GM23338 (cell line): ENCODE results near the gene KRT2. TPM values are rescaled to one million over a fixed set of nuclear protein-coding genes. Genes with fewer than 3 reads are reported as not detected.

Experiments used
- ATAC-seq: fragments of 200-7000 bp; cut with Tn5 transposase; 3 replicates; pipeline ENCODE4 v1.9.1; 2020
- DNase-seq: peaks from one replicate; pipeline ENCODE4 v3.0.0-alpha.2; 2015; ENCODE audit warnings: low spot score
- H2AFZ ChIP-seq: fragments of 200-600 bp; sonication (generic); 2 replicates; pipeline ENCODE4 v1.8.0; 2016; ENCODE audit warnings: antibody characterized with exemption, mild to moderate bottlenecking, moderate library complexity
- H3F3A ChIP-seq: fragments of 200-600 bp; sonication (generic); replicated peaks from 2 replicates; pipeline ENCODE4 v1.8.0; 2017; ENCODE audit warnings: antibody characterized with exemption, mixed run types, low read depth
- H3K27ac ChIP-seq: fragments of 200-600 bp; sonication (generic); 2 replicates; pipeline ENCODE4 v1.6.1; 2016; ENCODE audit warnings: low read depth
- H3K27me3 ChIP-seq: fragments of 200-600 bp; sonication (generic); 2 replicates; pipeline ENCODE4 v1.8.0; 2016; ENCODE audit warnings: mild to moderate bottlenecking, mixed run types, moderate library complexity; ENCODE audit not compliant: insufficient read depth
- H3K36me3 ChIP-seq: fragments of 200-600 bp; sonication (generic); 2 replicates; pipeline ENCODE4 v1.8.0; 2016; ENCODE audit warnings: mild to moderate bottlenecking; ENCODE audit not compliant: insufficient read depth
- H3K4me1 ChIP-seq: fragments of 200-600 bp; sonication (generic); 2 replicates; pipeline ENCODE4 v1.8.0; 2016; ENCODE audit warnings: mild to moderate bottlenecking, moderate library complexity; ENCODE audit not compliant: insufficient read depth
- H3K4me2 ChIP-seq: fragments of 200-600 bp; sonication (generic); 2 replicates; pipeline ENCODE4 v1.7.1; 2017; ENCODE audit warnings: mixed run types
- H3K4me3 ChIP-seq: fragments of 200-600 bp; sonication (generic); 2 replicates; pipeline ENCODE4 v1.6.1; 2016; ENCODE audit warnings: mixed run types
- H3K79me2 ChIP-seq: fragments of 200-600 bp; sonication (generic); replicated peaks from 2 replicates; pipeline ENCODE4 v1.8.0; 2017; ENCODE audit warnings: mild to moderate bottlenecking; ENCODE audit not compliant: insufficient read depth
- H3K9me2 ChIP-seq: fragments of 200-600 bp; sonication (generic); 2 replicates; pipeline ENCODE4 v1.8.0; 2017; ENCODE audit not compliant: insufficient read depth
- H4K20me1 ChIP-seq: fragments of 200-600 bp; sonication (generic); replicated peaks from 2 replicates; pipeline ENCODE4 v1.8.0; 2017; ENCODE audit warnings: mild to moderate bottlenecking; ENCODE audit not compliant: insufficient read depth
- H3K27ac Mint-ChIP-seq: 2 replicates; pipeline ENCODE4 v1.8.0; 2020; ENCODE audit warnings: inconsistent platforms, mild to moderate bottlenecking, moderate library complexity, mixed read lengths
- H3K27me3 Mint-ChIP-seq: 3 replicates; pipeline ENCODE4 v1.8.0; 2022; ENCODE audit warnings: low read depth, mild to moderate bottlenecking, moderate library complexity, mixed read lengths, inconsistent platforms; ENCODE audit not compliant: insufficient read depth, poor library complexity
- H3K36me3 Mint-ChIP-seq: 3 replicates; pipeline ENCODE4 v1.8.0; 2021; ENCODE audit warnings: low read depth, mild to moderate bottlenecking, inconsistent platforms, moderate library complexity, mixed read lengths
- H3K4me1 Mint-ChIP-seq: 3 replicates; pipeline ENCODE4 v1.8.0; 2020; ENCODE audit warnings: mild to moderate bottlenecking, inconsistent platforms, mixed read lengths
- H3K4me3 Mint-ChIP-seq: 3 replicates; pipeline ENCODE4 v1.8.0; 2021; ENCODE audit warnings: moderate library complexity, mild to moderate bottlenecking, inconsistent platforms, mixed read lengths
- H3K9me3 Mint-ChIP-seq: 3 replicates; pipeline ENCODE4 v1.8.0; 2020; ENCODE audit warnings: moderate library complexity, mild to moderate bottlenecking, inconsistent platforms, mixed read lengths
- CREB1 ChIP-seq: fragments of 250-450 bp; sonication (Bioruptor Pico); IDR thresholded peaks from 2 replicates; pipeline ENCODE4 v1.5.0; 2020; ENCODE audit warnings: low read depth, mild to moderate bottlenecking, moderate library complexity
- CTCF ChIP-seq, 2 experiments: fragments of 200-600 bp in 1 of 2; sonication (generic) in 1 of 2; conservative IDR thresholded peaks; 2 replicates each; pipeline versions ENCODE4 v1.5.1 to v1.6.1; 2016 to 2017; ENCODE audit warnings: antibody characterized with exemption in 2 of 2, low read depth in 2 of 2, mild to moderate bottlenecking in 2 of 2, moderate library complexity in 1 of 2
- ETS1 ChIP-seq: IDR thresholded peaks from 2 replicates; pipeline ENCODE4 v1.6.1; 2016; ENCODE audit warnings: antibody characterized with exemption
- EZH2 ChIP-seq: fragments of 200-600 bp; sonication (generic); IDR thresholded peaks from one replicate; pipeline ENCODE4 v1.8.0; 2017; ENCODE audit warnings: antibody characterized with exemption, mild to moderate bottlenecking, low read depth; ENCODE audit not compliant: unreplicated experiment
- EZH2phosphoT487 ChIP-seq: fragments of 200-600 bp; sonication (generic); IDR thresholded peaks from one replicate; pipeline ENCODE4 v1.8.1; 2018; ENCODE audit warnings: antibody characterized with exemption; ENCODE audit not compliant: unreplicated experiment
- JUNB ChIP-seq: IDR thresholded peaks from one replicate; pipeline ENCODE4 v1.6.1; 2016; ENCODE audit warnings: antibody characterized with exemption; ENCODE audit not compliant: unreplicated experiment
- NANOG ChIP-seq: IDR thresholded peaks from 2 replicates; pipeline ENCODE4 v1.6.1; 2016; ENCODE audit warnings: antibody characterized with exemption, borderline replicate concordance
- STAT1 ChIP-seq: IDR thresholded peaks from one replicate; pipeline ENCODE4 v1.6.1; 2016; ENCODE audit warnings: antibody characterized with exemption; ENCODE audit not compliant: unreplicated experiment
- ZNF331 ChIP-seq: fragments of 250-450 bp; sonication (Bioruptor Pico); IDR thresholded peaks from 2 replicates; pipeline ENCODE4 v1.5.0; 2020; ENCODE audit warnings: low read depth, mild to moderate bottlenecking, moderate library complexity
- ZNF462 ChIP-seq: fragments of 250-450 bp; sonication (Bioruptor Pico); IDR thresholded peaks from 2 replicates; pipeline ENCODE4 v1.5.0; 2020; ENCODE audit warnings: mild to moderate bottlenecking, moderate library complexity
- polyA plus RNA-seq: library from polyadenylated mRNA; unstranded; fragments of >200 nt; fragmentation: Nextera tagmentation; extraction: Ambion mirVana; gene quantifications from 2 replicates; pipeline ENCODE4 v1.2.1, GENCODE V29; 2016
- total RNA-seq: library from RNA; depleted of rRNA; stranded (reverse); fragments of >200 nt; shearing (Covaris generic); gene quantifications from 2 replicates; pipeline ENCODE4 v1.2.3, GENCODE V29; 2014

KRT2 gene
- total and polyA plus RNA-seq, 2 experiments from 2014 or later, result not detected

- H3K4me2 ChIP-seq, result no peak overlapping the region
- H3K4me1 Mint-ChIP-seq, result no peaks in the 10 kb centered on the region
- no peaks in the 10 kb centered on the region for H3K36me3 ChIP-seq
- no peak overlapping the region for H3K27ac Mint-ChIP-seq
- peaks cover 19% of the 10 kb centered on the region for H3K27me3 ChIP-seq
- ATAC-seq (no peak), DNase-seq (no peak)
- no peak for TF ChIP-seq ZNF331
- TF ChIP-seq NANOG, result no peak
- no peak for TF ChIP-seq ETS1
- no peak for TF ChIP-seq EZH2
- no peak overlapping the region for H2AFZ ChIP-seq
- no peak overlapping the region for H3K27ac ChIP-seq
- no peaks in the 10 kb centered on the region for H3F3A ChIP-seq
- H3K9me2 ChIP-seq, result 0 out of 2 replicates have a peak, but pooled peaks cover 5% of the 10 kb centered on the region
- H3K79me2 ChIP-seq, result no peaks in the 10 kb centered on the region
- H3K27me3 Mint-ChIP-seq, result peaks cover 6% of the 10 kb centered on the region
- H3K9me3 Mint-ChIP-seq, result no peaks in the 10 kb centered on the region; the same call in 2 of the 3 replicates
- no peaks in the 10 kb centered on the region for H3K4me1 ChIP-seq
- no peaks in the 10 kb centered on the region for H4K20me1 ChIP-seq
- no peak overlapping the region for H3K4me3 Mint-ChIP-seq
- no peaks in the 10 kb centered on the region for H3K36me3 Mint-ChIP-seq
- no peak overlapping the region for H3K4me3 ChIP-seq
Observed at GRCh38 chr12:52605542-52605941, 46.5 kb downstream of the KRT2 start.

GRCh38 chr12:52604859-52605258 is 47.2 kb downstream of the KRT2 start:
- Histone ChIP-seq H3K27me3 (peaks cover 24% of the 10 kb centered on the region), H3K27ac (no peak overlapping the region), H3K4me3 (no peak overlapping the region), H3F3A (no peaks in the 10 kb centered on the region), H3K9me2 (0 out of 2 replicates have a peak, but pooled peaks cover 5% of the 10 kb centered on the region), H3K79me2 (no peaks in the 10 kb centered on the region), H3K4me1 (no peaks in the 10 kb centered on the region), H3K36me3 (no peaks in the 10 kb centered on the region), H3K4me2 (no peak overlapping the region), H4K20me1 (no peaks in the 10 kb centered on the region), H2AFZ (no peak overlapping the region)
- Mint-ChIP-seq H3K36me3 (no peaks in the 10 kb centered on the region), H3K4me1 (no peaks in the 10 kb centered on the region), H3K4me3 (no peak overlapping the region), H3K9me3 (no peaks in the 10 kb centered on the region; the same call in 2 of the 3 replicates), H3K27ac (no peak overlapping the region), H3K27me3 (peaks cover 11% of the 10 kb centered on the region)
- ATAC-seq, result no peak
- DNase-seq, result no peak
- TF ChIP-seq ZNF462 (CRISPR knock-in tag) (no peak), CTCF (conservative IDR thresholded peaks at IDR 0.05; ENCODE audit: low read depth in 2 of 2) (no peak), EZH2phosphoT487 (no peak), JUNB (no peak), STAT1 (no peak), ZNF331 (no peak), ETS1 (no peak), CREB1 (CRISPR knock-in tag) (no peak), EZH2 (no peak)
